ENCODE results near the gene PREP. TPM values are rescaled to one million over a fixed set of nuclear protein-coding genes. Genes with fewer than 3 reads are reported as not detected.

PREP gene
- total and polyA plus RNA-seq, 2 of the 8 experiments (the other 6 are each of a cell fraction or from before 2014, with no cell fraction given): 26.8 to 70.0 TPM

DNA sequence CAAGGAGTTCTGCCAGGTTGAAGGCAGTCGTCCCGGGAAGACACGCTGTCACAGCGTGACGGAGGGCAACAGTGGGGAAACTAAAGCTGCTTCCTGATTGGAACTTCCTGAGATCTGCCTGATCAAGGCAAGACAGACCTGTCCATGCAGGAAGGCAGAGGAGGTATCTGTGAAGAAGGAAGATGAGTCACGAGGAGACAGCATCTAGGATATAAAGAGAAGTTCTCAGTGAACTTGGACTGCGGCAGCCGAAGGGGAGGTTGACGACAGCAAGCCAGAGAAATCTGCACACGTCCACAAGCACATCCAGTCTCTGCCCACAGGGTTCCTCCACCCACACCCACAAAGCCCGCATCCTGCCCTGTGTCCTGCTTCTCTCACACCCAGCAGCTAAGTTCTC is 38.6 kb downstream of the PREP start:
- H4K91ac ChIP-seq (replicated peaks; ENCODE audit: insufficient read length, low read length): no peak overlapping the region
- no peaks in the 10 kb centered on the region for H3K79me1 ChIP-seq (ENCODE audit: low read depth, low read length)
- no peak overlapping the region for H2BK5ac ChIP-seq (ENCODE audit: low read depth, low read length)
- no peak overlapping the region for H2AK5ac ChIP-seq (ENCODE audit: low read depth, low read length)
- H2AFZ ChIP-seq (ENCODE audit: low read length): no peak overlapping the region
- DNase-seq (ENCODE audit: low read depth in 1 of 2, low spot score in 2 of 2) (no peak), FAIRE-seq (no peak)
- no peak overlapping the region for H3K18ac ChIP-seq (ENCODE audit: extremely low read depth, low read length)
- no peak overlapping the region for H3K14ac ChIP-seq (ENCODE audit: insufficient read length)
- WGBS, 2 experiments (ENCODE audit: extremely low coverage in 1 of 2, insufficient coverage in 1 of 2, insufficient read length in 1 of 2, insufficient replicate concordance in 2 of 2, low coverage in 1 of 2, low lambda C conversion rate in 2 of 2, missing lambda C conversion rate in 1 of 2): 89% methylated on average over 11 of the region's 11 CpGs; no CpG with 5 or more reads in 1 of the 2 experiments
- no peak overlapping the region for H4K5ac ChIP-seq (ENCODE audit: insufficient read length, low read depth, low read length)
- H2BK12ac ChIP-seq (ENCODE audit: low read depth, low read length): no peak overlapping the region
- no peak overlapping the region for H2BK20ac ChIP-seq (ENCODE audit: low read length)
- H3K36me3 ChIP-seq (ENCODE audit: control insufficient read depth in 2 of 4, insufficient read depth in 4 of 4, low read length in 3 of 4): peaks cover 2 to 13% (median 9%) of the 10 kb centered on the region in 4 experiments; a peak in 7 of 8 replicates
- H3K56ac ChIP-seq (replicated peaks; ENCODE audit: insufficient read length, low read depth, low read length): no peak overlapping the region
- no peaks in the 10 kb centered on the region for H3K79me2 ChIP-seq (ENCODE audit: control insufficient read depth in 1 of 2, insufficient read depth in 2 of 2, low read length in 2 of 2)
- no peaks in the 10 kb centered on the region for H3K23me2 ChIP-seq (ENCODE audit: low read depth, low read length)
- no peak overlapping the region; the same call in 1 of the 2 replicates for H4K8ac ChIP-seq (ENCODE audit: extremely low read depth, insufficient read depth, low read length)
- no peak overlapping the region for H3K23ac ChIP-seq (ENCODE audit: insufficient read length)
- no peak overlapping the region for H3K4me3 ChIP-seq (ENCODE audit: extremely low read depth in 1 of 4, insufficient read depth in 2 of 4, low read depth in 3 of 4, low read length in 4 of 4)
- H3K9ac ChIP-seq (replicated peaks in 1 of 4; ENCODE audit: extremely low read depth in 1 of 4, low read depth in 3 of 4, low read length in 3 of 4): no peak overlapping the region
- H3K27ac ChIP-seq (ENCODE audit: low read depth, low read length): no peak overlapping the region
- POLR2A ChIA-PET (ENCODE audit: partially characterized antibody): interaction anchor here (1.5 kb wide), 1 partner anchor 39 kb away, joined by 4 read pairs; the partner anchor contains the start of gene PREP
- peaks cover 0 to 1% (median 0%) of the 10 kb centered on the region in 4 experiments; a peak in 1 of 7 replicates for H3K27me3 ChIP-seq (replicated peaks in 1 of 4; ENCODE audit: control insufficient read depth in 3 of 4, extremely low read depth in 1 of 4, insufficient read depth in 3 of 4, low read length in 3 of 4)
- CTCF ChIA-PET (ENCODE audit: partially characterized antibody): interaction anchor here (0.6 to 6.0 kb wide), 14 partner anchors 9 to 275 kb away, joined by 3 to 47 read pairs (median 8); partner anchors contain the start of gene PREP
- no peak overlapping the region for H3K4me2 ChIP-seq (ENCODE audit: insufficient read depth in 1 of 2, low read depth in 2 of 2, low read length in 2 of 2)
- no peaks in the 10 kb centered on the region for H3K4me1 ChIP-seq (replicated peaks in 1 of 4; ENCODE audit: control insufficient read depth in 3 of 4, insufficient read depth in 4 of 4, low read length in 3 of 4)
- no peaks in the 10 kb centered on the region for H3K9me3 ChIP-seq (ENCODE audit: insufficient read depth in 2 of 2, low read depth in 1 of 2, low read length in 1 of 2)
- H3K4ac ChIP-seq (replicated peaks; ENCODE audit: insufficient read length, low read depth, low read length): no peak overlapping the region
- no peak overlapping the region for H2BK120ac ChIP-seq (replicated peaks; ENCODE audit: low read depth, low read length)
- peaks cover 0 to 1% of the 10 kb centered on the region in 2 experiments for H4K20me1 ChIP-seq (replicated peaks in 1 of 2; ENCODE audit: control insufficient read depth in 1 of 2, insufficient read depth in 2 of 2, low read length in 2 of 2)
- no peak overlapping the region for H2BK15ac ChIP-seq (ENCODE audit: low read length)
- TF ChIP-seq GTF2F1 (IDR thresholded peaks at IDR 0.05; ENCODE audit: borderline replicate concordance, low read depth, low read length) (no peak), KDM5A (IDR thresholded peaks at IDR 0.05; ENCODE audit: low read length) (no peak), SP4 (IDR thresholded peaks at IDR 0.05; ENCODE audit: low read length) (no peak), KDM1A (IDR thresholded peaks at IDR 0.05; ENCODE audit: borderline replicate concordance, low read length) (no peak), CTBP2 (IDR thresholded peaks at IDR 0.05; ENCODE audit: borderline replicate concordance, insufficient read depth, insufficient read length, low read length) (no peak), HDAC6 (IDR thresholded peaks at IDR 0.05; ENCODE audit: low read depth, low read length) (no peak), EGR1 (IDR thresholded peaks at IDR 0.05; ENCODE audit: borderline replicate concordance, low read depth, low read length) (no peak), TEAD4 (IDR thresholded peaks at IDR 0.05; ENCODE audit: low read depth, low read length) (no peak), BCL11A (IDR thresholded peaks at IDR 0.05; ENCODE audit: low read depth in 2 of 2, low read length in 2 of 2) (no peak)
- TF ChIP-seq, protein P1, sequence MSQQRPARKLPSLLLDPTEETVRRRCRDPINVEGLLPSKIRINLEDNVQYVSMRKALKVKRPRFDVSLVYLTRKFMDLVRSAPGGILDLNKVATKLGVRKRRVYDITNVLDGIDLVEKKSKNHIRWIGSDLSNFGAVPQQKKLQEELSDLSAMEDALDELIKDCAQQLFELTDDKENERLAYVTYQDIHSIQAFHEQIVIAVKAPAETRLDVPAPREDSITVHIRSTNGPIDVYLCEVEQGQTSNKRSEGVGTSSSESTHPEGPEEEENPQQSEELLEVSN (IDR thresholded peaks at IDR 0.05): no peak
- TF ChIP-seq, protein P2, sequence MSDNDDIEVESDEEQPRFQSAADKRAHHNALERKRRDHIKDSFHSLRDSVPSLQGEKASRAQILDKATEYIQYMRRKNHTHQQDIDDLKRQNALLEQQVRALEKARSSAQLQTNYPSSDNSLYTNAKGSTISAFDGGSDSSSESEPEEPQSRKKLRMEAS (IDR thresholded peaks at IDR 0.05): no peak
- TF ChIP-seq, protein P3, sequence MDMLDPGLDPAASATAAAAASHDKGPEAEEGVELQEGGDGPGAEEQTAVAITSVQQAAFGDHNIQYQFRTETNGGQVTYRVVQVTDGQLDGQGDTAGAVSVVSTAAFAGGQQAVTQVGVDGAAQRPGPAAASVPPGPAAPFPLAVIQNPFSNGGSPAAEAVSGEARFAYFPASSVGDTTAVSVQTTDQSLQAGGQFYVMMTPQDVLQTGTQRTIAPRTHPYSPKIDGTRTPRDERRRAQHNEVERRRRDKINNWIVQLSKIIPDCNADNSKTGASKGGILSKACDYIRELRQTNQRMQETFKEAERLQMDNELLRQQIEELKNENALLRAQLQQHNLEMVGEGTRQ (IDR thresholded peaks at IDR 0.05; ENCODE audit: low read length): no peak

Measured in H1 (cell line).